LNCAP (cell line): Measurements from ENCODE around the gene GNG5.

Experiments used
- TF ChIP-seq, protein P1 (sequence below): fragments of 450-650 bp; IDR thresholded peaks from 2 replicates; pipeline ENCODE4 v1.5.1; 2017; ENCODE audit warnings: mild to moderate bottlenecking

The GNG5 gene

DNA sequence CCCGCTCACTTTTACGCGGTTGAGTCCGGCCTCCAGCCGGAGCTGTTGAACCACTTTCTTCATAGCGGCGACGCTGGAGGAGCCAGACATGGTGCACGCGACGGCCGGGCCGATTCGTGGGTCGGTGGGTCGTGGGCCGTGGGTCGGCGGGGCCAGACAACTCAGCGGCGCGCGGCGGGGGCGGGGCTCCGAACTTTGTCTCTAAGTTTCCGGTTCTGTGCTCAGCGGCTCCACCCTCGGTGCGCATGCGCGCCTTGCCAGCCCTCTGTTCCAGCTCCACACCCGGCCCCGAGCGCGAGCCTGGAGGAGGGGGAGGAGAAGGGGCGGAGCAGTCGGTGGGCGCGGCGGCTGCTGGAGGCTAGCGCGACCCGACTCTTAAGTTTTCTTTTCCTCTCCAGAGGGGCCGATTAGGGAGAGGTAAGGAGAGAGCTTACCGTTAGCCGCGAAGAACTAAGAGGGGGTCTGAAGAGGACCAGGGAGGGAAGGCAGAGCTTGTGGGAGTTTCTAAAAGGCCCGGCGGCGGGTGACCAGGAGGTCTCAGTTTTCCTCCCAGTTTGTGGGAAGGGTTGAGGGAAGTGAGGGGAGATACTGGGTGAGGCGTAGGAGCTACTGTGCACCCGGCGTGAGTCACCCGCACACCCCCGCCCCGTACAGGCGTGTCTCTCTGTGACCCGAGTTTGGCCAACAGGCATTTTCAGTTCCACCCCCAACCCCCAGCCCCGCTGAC is at the start of gene GNG5, which contains the start of gene SPATA1:
Gene GNG5 (minus strand): TSS at position 580 of the 727 bp plus-strand sequence. CDS start 490 bp downstream, at position 90.
Gene SPATA1 (plus strand): TSS at position 385 of the 727 bp plus-strand sequence. CDS start 9,974 bp downstream, outside the sequence.
- TF ChIP-seq, protein P1, sequence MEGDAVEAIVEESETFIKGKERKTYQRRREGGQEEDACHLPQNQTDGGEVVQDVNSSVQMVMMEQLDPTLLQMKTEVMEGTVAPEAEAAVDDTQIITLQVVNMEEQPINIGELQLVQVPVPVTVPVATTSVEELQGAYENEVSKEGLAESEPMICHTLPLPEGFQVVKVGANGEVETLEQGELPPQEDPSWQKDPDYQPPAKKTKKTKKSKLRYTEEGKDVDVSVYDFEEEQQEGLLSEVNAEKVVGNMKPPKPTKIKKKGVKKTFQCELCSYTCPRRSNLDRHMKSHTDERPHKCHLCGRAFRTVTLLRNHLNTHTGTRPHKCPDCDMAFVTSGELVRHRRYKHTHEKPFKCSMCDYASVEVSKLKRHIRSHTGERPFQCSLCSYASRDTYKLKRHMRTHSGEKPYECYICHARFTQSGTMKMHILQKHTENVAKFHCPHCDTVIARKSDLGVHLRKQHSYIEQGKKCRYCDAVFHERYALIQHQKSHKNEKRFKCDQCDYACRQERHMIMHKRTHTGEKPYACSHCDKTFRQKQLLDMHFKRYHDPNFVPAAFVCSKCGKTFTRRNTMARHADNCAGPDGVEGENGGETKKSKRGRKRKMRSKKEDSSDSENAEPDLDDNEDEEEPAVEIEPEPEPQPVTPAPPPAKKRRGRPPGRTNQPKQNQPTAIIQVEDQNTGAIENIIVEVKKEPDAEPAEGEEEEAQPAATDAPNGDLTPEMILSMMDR = no peak

DNA sequence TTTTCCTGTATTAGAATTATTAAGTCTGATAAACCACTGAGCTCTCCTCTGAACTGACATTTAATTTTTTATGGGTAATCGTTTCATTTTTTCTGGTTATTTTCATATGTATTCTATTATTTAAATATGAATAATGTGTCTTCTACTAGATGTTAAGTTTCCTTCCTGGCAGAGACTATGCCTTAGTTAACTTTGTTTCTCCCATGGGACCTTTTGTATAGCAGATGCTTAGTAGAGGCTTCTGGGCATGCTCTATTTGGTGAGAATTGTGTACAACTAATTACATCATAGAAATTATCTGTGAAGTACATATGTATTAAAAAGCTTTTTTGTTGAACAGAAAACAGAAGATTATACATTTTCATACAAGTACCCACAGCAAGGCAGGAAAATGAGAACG is 44.4 kb upstream of the GNG5 start:
- TF ChIP-seq, protein P1 = no peak

DNA sequence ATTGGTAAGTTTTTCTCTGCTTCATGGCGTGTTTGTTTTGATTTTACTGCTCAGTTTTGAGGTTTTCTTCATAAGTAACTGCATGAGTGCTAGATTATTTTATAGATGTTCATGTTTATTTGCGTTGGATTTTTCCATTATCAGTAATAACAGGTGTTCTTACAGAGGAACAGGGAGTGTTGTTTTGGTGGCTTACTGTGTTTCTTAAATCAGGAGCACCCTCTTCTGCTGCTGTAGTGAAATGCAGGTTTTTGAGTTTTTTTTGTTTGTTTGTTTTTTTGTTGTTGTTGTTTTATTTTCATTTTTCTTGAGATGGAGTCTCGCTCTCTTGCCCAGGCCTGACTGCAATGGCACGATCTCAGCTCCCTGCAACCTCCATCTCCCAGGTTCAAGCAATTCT is 35.3 kb upstream of the GNG5 start:
- TF ChIP-seq, protein P1 = peak; percentile 75

DNA sequence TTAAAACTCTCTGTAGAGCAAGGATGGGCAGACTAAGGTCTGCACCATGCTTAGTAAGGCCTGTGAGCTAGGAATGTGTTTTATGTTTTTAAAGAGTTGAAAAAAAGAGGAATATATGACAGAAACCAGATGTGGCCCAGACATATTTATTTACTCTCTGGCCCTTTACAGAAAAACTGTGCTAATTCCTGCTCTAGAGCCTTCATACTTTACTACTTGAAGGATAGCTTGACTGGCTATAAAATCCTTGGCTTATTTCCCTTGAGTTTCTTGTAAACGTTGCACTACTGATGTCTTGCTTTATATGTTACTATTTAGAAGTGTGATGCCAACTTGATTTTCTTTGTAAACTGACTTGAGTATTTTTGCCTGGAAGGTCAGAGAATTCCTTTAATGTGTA is 34.4 kb upstream of the GNG5 start:
- TF ChIP-seq, protein P1 = no peak

DNA sequence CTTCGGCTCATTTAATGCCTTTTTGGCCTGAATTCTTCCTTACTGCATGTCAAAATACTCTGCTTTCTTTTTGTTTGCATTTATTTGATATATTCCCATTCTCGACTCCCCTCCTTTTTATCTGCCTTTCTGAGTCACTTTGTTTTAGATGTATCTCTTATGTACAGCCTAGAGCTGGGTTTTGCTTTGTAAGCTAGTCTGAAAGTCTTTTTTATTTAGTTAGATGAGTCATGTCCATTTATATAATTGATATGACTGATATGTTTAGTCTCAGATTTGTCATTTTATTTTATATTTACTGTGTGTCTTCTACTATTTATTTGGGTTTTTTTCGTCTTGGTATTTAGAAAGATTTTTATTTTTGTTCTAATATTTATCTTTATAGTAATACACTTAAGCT is 33.6 kb upstream of the GNG5 start:
- TF ChIP-seq, protein P1 = no peak

DNA sequence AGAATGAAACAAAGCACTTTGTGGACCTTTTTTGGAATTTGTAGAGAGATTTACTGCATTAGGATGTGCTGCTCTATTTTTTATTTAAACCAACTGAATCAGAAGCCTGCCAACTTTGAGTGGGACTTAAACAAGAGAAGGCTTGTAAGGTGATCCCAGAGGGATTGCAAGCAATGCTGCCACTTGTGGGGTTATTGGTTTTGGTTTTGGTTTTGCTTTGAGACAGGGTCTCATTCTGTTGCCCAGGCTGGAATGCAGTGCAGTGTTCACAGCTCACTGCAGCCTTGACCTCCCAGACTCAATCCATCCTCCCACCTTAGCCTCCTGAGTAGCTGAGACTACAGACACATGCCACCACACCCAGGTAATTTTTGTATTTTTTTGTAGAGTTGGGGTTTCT is 32.2 kb upstream of the GNG5 start:
- TF ChIP-seq, protein P1 = no peak

DNA sequence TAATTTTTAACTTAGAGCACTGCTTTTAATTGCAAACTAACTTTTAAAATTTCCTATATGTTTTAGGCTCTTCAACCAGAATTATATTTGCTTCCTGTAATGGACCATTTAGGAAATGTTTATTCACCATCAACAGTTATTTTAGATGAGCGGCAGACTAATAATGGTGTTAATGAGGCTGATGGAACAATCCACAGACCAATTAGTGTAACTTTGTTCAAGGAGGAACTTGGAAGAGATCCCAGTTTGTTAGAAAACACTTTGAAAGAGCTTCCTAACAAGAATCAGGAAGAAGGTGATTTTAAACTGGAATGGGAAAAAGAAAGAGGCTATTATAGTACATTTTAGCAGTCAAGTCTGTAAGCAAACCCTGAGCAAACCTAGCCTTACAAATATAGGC is 19.4 kb upstream of the GNG5 start:
- TF ChIP-seq, protein P1 = no peak
